Measurements from ENCODE around the gene MED13L. TPM values are rescaled to one million over a fixed set of nuclear protein-coding genes. Genes with fewer than 3 reads are reported as not detected.

The MED13L gene
- polyA plus RNA-seq, 1 donor (not counting 4 experiments of a cell fraction or from before 2014, with no cell fraction given) = 31.7 TPM

DNA sequence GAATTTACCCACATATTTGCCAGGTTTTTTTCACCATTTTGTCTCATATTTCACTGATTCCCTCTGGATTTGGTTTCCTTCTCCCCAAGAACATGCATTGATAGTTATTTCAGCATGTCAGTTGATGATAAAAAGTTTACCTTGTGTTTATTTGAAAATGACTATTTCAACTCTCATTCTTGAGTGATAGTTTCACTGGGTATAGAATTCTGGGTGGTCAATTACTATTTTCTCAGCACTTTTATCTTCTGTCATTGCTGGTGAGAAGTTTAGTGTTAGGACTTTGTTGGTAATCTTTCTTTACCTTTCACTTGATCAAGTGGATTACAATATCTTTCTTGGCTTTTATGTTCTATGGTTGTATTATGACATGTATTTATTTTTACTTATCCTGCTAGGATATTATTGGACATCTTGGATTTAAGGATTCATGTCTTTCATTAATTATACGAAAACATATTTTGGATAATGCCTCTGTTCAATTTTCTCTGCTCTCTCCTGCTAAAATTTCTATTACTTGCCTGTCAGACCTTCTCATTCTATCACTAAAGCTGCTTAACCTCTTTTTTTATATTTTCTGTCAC, 338.6 kb downstream of the MED13L start:
- Histone ChIP-seq H3K9me1 (ENCODE audit: control insufficient read depth, extremely low read depth, insufficient read depth, low read length) (no peaks in the 10 kb centered on the region), H3K4me3 (ENCODE audit: control insufficient read depth in 2 of 3, extremely low read depth in 1 of 3, insufficient read depth in 2 of 3, low read depth in 1 of 3, low read length in 3 of 3) (no peak overlapping the region), H3K27me3 (ENCODE audit: control insufficient read depth, extremely low read depth, insufficient read depth, low read length) (no peaks in the 10 kb centered on the region), H2AFZ (ENCODE audit: control insufficient read depth, low read length) (no peak overlapping the region), H3K9ac (ENCODE audit: control insufficient read depth, extremely low read depth, insufficient read depth, low read length) (no peak overlapping the region), H3K79me2 (ENCODE audit: control insufficient read depth, insufficient read depth, low read length) (no peaks in the 10 kb centered on the region), H3K27ac (ENCODE audit: control insufficient read depth, insufficient read depth, low read length) (no peak overlapping the region), H4K20me1 (ENCODE audit: control insufficient read depth, extremely low read depth, insufficient read depth, low read length) (no peaks in the 10 kb centered on the region), H3K36me3 (ENCODE audit: control insufficient read depth in 2 of 2, extremely low read depth in 1 of 2, insufficient read depth in 2 of 2, low read length in 2 of 2) (no peaks in the 10 kb centered on the region), H3K9me3 (ENCODE audit: control insufficient read depth, low read depth, low read length) (peaks cover 3% of the 10 kb centered on the region), H3K4me1 (ENCODE audit: control insufficient read depth, extremely low read depth, insufficient read depth, low read length) (no peaks in the 10 kb centered on the region), H3K4me2 (ENCODE audit: control insufficient read depth, extremely low read depth, insufficient read depth, low read depth, low read length) (no peak overlapping the region)
- no peak for FAIRE-seq
- dilution Hi-C loops (cut with MboI; ENCODE audit: extremely low pct_ligation_motif_present, low sequenced_read_pairs) = no loop called here
- TF ChIP-seq EZH2 (IDR thresholded peaks at IDR 0.05; ENCODE audit: low read length) = no peak
- TF ChIP-seq, protein P1, sequence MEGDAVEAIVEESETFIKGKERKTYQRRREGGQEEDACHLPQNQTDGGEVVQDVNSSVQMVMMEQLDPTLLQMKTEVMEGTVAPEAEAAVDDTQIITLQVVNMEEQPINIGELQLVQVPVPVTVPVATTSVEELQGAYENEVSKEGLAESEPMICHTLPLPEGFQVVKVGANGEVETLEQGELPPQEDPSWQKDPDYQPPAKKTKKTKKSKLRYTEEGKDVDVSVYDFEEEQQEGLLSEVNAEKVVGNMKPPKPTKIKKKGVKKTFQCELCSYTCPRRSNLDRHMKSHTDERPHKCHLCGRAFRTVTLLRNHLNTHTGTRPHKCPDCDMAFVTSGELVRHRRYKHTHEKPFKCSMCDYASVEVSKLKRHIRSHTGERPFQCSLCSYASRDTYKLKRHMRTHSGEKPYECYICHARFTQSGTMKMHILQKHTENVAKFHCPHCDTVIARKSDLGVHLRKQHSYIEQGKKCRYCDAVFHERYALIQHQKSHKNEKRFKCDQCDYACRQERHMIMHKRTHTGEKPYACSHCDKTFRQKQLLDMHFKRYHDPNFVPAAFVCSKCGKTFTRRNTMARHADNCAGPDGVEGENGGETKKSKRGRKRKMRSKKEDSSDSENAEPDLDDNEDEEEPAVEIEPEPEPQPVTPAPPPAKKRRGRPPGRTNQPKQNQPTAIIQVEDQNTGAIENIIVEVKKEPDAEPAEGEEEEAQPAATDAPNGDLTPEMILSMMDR (optimal IDR thresholded peaks at IDR 0.05 in 1 of 3, IDR thresholded peaks at IDR 0.05 in 1 of 3, conservative IDR thresholded peaks at IDR 0.05 in 1 of 3; ENCODE audit: extremely low read depth in 1 of 3, insufficient read depth in 2 of 3, low read length in 3 of 3) = no peak
- DNase-seq (ENCODE audit: low read depth, low spot score) = no peak

DNA sequence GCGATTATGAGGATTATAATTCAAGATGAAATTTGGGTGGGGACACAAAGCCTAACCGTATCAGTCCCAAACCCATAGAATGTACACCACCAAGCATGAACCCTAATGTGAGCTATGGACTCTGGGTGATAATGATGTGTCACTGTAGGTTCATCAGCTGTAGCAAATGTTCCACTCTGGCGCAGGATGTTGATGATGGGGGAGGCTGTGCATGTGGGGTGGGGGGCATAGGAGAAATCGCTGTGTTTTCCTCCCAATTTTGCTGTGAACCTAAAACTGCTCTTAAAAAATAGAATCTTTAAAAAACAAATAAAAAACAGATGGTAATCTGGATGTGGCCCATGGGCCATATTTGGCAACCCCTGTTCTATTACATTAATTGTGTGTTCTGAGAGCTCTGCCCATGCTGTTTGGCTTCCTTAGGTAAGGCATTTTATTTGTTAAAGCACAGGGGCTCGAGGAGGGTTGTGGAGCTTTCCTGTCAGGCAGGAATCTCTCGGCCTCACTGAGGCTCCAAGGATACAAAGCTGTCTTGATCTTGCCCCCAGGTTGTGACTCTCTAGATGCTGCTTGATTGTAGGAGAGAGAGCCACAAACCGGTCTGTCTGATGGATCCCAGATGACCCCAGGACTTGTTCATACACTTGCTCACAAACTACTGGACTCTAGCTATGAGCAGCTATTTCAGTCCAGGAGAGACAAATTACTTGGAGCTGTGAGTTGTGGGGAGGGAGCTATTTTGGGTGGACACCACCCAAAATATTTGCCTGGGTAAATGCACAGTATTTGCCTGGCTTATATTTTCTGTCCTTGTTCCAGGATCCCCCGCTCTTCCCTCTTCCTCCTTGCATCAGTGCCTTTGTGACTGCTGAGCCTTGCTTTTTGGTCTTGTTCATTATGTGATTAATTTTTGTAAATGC, 340.2 kb downstream of the MED13L start:
- Histone ChIP-seq H3K36me3 (ENCODE audit: control insufficient read depth in 2 of 2, extremely low read depth in 1 of 2, insufficient read depth in 2 of 2, low read length in 2 of 2) (no peaks in the 10 kb centered on the region), H3K4me2 (ENCODE audit: control insufficient read depth, extremely low read depth, insufficient read depth, low read depth, low read length) (no peak overlapping the region), H3K9me1 (ENCODE audit: control insufficient read depth, extremely low read depth, insufficient read depth, low read length) (no peaks in the 10 kb centered on the region), H3K27me3 (ENCODE audit: control insufficient read depth, extremely low read depth, insufficient read depth, low read length) (no peaks in the 10 kb centered on the region), H3K4me1 (ENCODE audit: control insufficient read depth, extremely low read depth, insufficient read depth, low read length) (no peaks in the 10 kb centered on the region), H3K27ac (ENCODE audit: control insufficient read depth, insufficient read depth, low read length) (no peak overlapping the region), H3K9me3 (ENCODE audit: control insufficient read depth, low read depth, low read length) (peaks cover 3% of the 10 kb centered on the region), H3K9ac (ENCODE audit: control insufficient read depth, extremely low read depth, insufficient read depth, low read length) (no peak overlapping the region), H3K79me2 (ENCODE audit: control insufficient read depth, insufficient read depth, low read length) (no peaks in the 10 kb centered on the region), H2AFZ (ENCODE audit: control insufficient read depth, low read length) (no peak overlapping the region), H4K20me1 (ENCODE audit: control insufficient read depth, extremely low read depth, insufficient read depth, low read length) (no peaks in the 10 kb centered on the region), H3K4me3 (ENCODE audit: control insufficient read depth in 2 of 3, extremely low read depth in 1 of 3, insufficient read depth in 2 of 3, low read depth in 1 of 3, low read length in 3 of 3) (no peak overlapping the region)
- dilution Hi-C loops (cut with MboI; ENCODE audit: extremely low pct_ligation_motif_present, low sequenced_read_pairs) = no loop called here
- no peak for TF ChIP-seq EZH2 (IDR thresholded peaks at IDR 0.05; ENCODE audit: low read length)
- TF ChIP-seq, protein P1 (optimal IDR thresholded peaks at IDR 0.05 in 1 of 3, IDR thresholded peaks at IDR 0.05 in 1 of 3, conservative IDR thresholded peaks at IDR 0.05 in 1 of 3; ENCODE audit: extremely low read depth in 1 of 3, insufficient read depth in 2 of 3, low read length in 3 of 3) = no peak
- DNase-seq (ENCODE audit: low read depth, low spot score) = no peak
- no peak for FAIRE-seq

Measured in keratinocyte (primary cell).